Measurements from ENCODE around the gene MN1. TPM values are rescaled to one million over a fixed set of nuclear protein-coding genes. Genes with fewer than 3 reads are reported as not detected.

MN1 gene
- total RNA-seq, 1 donor from 2014 or later, result 27.0 TPM

DNA sequence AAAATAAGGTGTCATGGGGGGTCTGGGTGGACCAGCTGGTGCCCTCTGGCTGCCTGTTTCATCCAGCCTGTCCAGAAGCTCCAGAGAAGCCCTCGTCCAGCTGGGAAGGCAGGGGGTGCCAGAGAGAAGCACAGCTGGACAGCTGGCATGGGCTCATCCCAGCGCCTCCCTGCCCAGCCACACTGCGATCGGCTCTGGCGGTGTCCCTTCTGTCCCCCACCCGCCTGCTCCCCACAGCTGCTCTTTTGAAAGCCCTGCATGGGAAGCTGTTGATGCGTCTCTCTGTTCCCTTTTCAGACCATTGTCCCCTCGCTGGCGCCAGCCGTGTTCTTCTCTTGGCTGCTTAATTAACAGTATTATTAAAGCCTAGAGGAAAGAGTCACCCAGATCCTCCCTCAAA, 86.5 kb downstream of the MN1 start:
- DNase-seq, result peak; percentile 91

- no peak for DNase-seq
Measured at GRCh38 chr22:27714068-27714467, 87.5 kb downstream of the MN1 start.

DNA sequence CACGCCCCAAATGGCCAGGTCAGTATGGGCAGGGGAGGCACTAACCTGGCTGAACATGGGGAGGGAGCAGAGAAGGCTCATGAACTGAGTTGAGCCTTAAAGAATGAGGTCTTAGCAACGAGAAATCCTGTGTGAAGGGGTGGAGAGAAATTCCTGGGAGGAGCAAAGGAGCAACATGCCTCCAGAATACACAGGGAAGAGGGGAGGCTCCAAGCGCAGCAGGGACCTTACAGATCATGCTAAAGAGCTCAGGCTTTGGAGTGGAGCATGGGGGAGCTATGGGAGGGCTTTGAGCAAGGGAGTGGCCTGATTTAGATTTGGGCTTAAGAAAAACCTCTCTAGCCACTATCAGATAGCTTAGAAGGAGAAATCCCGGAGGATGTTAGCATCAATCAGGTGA, 88.1 kb downstream of the MN1 start:
- no peak for DNase-seq

DNA sequence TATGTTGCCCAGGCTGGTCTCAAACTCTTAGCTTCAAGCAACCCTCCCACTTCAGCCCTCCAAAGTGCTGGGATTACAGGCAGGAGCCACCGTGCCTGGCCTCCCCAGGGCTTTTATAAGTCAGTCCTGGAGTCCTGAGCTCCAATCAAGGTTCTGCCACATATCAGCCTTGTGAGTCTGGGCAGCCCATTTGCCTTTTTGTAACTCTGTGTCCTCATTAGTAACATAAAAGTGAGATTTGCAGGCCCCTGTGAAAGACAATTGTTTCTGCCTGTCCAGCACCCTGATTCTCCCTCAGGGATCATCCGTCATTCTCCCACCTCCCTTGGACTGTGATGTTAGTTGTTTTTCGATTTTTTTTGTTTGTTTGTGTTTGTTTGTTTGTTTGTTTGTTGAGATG, 89.8 kb downstream of the MN1 start:
- DNase-seq, result no peak

GRCh38 chr22:27711012-27711411, 90.5 kb downstream of the MN1 start:
- no peak for DNase-seq

DNA sequence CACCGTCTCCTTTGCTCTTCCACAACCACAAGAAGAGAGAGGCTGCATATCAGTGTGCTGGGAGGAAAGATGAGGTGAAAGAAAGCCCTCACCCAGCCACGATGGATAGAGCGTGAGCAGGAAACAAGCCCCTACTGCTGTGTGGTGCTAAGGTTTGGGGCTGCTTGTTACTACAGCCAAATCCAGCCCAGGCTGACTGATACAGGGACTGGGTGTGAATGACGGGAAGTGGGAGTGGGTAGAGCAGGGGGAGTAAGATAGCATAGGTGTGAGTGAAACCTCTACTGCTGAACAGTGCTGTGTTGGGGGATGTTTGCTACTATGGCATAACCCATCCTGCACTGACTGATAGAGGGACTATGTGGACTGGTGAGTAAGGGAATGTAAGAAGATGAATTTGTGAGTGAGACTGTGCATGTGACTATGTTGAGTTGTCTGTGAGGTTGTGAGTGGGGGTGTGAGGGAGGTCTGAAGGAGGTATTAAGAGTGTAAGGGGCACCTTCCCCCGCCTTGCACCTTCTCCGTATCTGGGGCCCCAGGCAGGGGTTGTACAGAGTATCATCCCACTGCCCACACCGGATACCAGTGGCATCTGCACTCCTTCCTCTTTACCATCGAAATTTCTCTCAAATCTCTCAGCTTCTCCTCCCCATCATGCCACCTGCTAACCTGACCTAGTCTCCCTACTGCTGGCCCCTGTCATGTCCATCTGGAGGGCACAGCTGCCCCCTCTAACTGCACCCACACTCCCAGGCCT, 91.5 kb downstream of the MN1 start:
- no peak for DNase-seq

GRCh38 chr22:27706489-27706888, 95.1 kb downstream of the MN1 start:
- no peak for DNase-seq

GRCh38 chr22:27705408-27706080, 96.0 kb downstream of the MN1 start:
- DNase-seq, result peak; percentile 63

- DNase-seq, result no peak
Measured at GRCh38 chr22:27704581-27704980, 97.0 kb downstream of the MN1 start.

GRCh38 chr22:27699383-27700019, 102.1 kb downstream of the MN1 start:
- no peak for DNase-seq

- DNase-seq, result no peak
Measured at GRCh38 chr22:27698813-27699212, 102.7 kb downstream of the MN1 start.

Other genes starting within 250 kb of the MN1 start
- gene PITPNB, start 117.5 kb upstream of the MN1 start, total RNA-seq, result 52.1 TPM

Data from tongue (tissue), 2 donors.